Left colon (tissue), 2 donors: ENCODE data around the gene PGRMC1. TPM values are rescaled to one million over a fixed set of nuclear protein-coding genes. Genes with fewer than 3 reads are reported as not detected.
"Not testable (repeated sequence)": the region's sequence is repeated elsewhere in the genome, so short reads cannot be mapped to it uniquely, and the experiment has no call there.

ENCODE experiments used
- ATAC-seq: fragments of 200-7000 bp; cut with Tn5 transposase; one replicate; pipeline ENCODE4 v1.9.1; 2020; ENCODE audit warnings: mild to moderate bottlenecking, moderate library complexity
- DNase-seq, 2 donors: peaks; one replicate each; pipeline ENCODE4 v3.0.0-alpha.2; 2020
- intact Hi-C, 2 donors: fragments of 100-400 bp; cut with DNase I in 1 of 2; cut with micrococcal nuclease in 1 of 2; formaldehyde crosslinking; loops; one replicate each; pipeline versions ENCODE4 v1.11.2 to v1.14.0; 2022; cut with DNase I, micrococcal nuclease
- long read RNA-seq: library from polyadenylated mRNA; unstranded; transcript quantifications from one replicate; pipeline ENCODE4 v2.0.0, GENCODE V29; 2021
- total RNA-seq, 2 donors: library from RNA; stranded (reverse); fragmentation: NEBNext Ultra II Directional; extraction: Animal tissue kit (Norgen Biotek cat#: 25700); gene quantifications; one replicate each; pipeline ENCODE4 v1.2.1, GENCODE V29; 2021
- donor health status: DM: no; HTN: no; CAD: no.
- donor health status: DM: yes; HTN: yes; CAD: no.

PGRMC1 gene
- 100 to 1,000 TPM; 122 to 128 TPM for total RNA-seq
- long read RNA-seq, transcript PGRMC1-201 (3 exons, 1,911 nt), result major isoform, 239 of 248 reads
- long read RNA-seq, partial matches to known transcripts, result 6 of 248 reads
- long read RNA-seq, other reads (novel, unspliced or antisense), result 2 of 248 reads

DNA sequence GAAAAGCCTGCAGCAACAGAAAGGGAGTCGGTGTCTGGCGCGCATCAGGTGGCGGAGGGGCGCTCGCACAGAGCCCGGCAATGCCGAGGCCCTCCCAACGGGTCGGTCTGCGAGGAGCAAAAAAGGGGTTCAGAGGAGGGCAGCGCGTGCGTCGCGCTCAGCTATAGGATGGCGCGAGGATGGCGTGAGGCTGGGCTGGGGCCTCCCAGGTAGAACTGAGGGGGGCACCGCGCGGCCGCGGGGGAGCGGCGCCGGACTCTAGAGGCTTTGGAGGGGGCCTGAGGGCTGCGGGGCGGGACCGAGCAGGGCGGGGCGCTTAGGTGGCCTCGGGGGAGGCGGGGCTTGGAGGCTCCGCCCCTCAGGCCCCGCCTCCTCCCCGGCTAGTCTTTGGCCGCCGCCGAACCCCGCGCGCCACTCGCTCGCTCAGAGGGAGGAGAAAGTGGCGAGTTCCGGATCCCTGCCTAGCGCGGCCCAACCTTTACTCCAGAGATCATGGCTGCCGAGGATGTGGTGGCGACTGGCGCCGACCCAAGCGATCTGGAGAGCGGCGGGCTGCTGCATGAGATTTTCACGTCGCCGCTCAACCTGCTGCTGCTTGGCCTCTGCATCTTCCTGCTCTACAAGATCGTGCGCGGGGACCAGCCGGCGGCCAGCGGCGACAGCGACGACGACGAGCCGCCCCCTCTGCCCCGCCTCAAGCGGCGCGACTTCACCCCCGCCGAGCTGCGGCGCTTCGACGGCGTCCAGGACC lies at the start of gene PGRMC1:
Gene PGRMC1, plus strand, starts transcription at position 414 of the 751 bp plus-strand sequence. Its CDS starts 79 bp downstream, at position 493.
- ATAC-seq (peak; percentile 93), DNase-seq (peak; percentile 81 to 85)
- intact Hi-C loops, result no loop called here

- DNase-seq, result no peak
Observed at GRCh38 chrX:119186763-119187162, 49.3 kb upstream of the PGRMC1 start.

DNA sequence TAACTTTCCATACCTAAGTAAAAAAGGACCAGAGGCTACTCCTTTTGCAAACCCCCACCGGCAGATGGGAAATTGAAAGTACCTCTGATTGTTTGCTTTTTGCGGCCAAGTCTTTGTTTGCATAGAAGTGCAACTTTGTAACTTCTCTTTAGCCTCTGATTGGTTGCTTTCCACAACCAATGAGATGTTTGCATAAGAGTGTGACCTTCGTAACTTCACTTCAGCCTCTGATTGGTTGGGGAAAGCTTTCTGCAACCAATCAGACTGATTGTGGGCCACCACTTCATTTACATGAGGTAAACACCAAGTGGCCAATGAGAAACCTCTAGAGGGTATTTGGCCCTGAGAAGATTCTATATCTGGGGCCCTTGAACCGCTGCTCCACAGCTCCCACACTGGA lies 48.8 kb upstream of the PGRMC1 start:
- intact Hi-C loops, result no loop called here
- DNase-seq (no peak), ATAC-seq (no peak)

More at GRCh38 chrX:119186763-119187162, 49.3 kb upstream of the PGRMC1 start:
- ATAC-seq, result no peak
- intact Hi-C loops, result no loop called here

DNA sequence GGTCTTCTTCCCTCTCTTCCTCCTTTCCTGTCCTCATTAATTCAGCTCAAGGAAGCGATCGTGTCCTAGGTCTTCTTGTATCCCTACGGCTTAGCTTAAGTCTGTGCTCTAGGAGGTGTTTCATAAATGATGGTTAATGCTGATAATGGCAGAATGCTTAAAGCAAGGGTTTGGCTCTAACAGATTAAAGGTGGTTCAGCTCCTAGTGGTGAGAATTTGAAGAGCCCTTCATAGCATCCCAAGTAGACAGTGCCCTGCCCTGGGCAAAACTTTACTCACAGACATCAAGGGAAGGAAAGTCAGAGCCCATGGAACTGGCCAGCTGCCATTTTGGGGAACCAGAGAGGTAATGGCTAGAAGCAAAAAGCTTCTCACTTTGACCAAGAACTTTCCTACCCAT lies 47.0 kb upstream of the PGRMC1 start:
- no peak for DNase-seq
- intact Hi-C loops, result no loop called here
- no peak for ATAC-seq

GRCh38 chrX:119189595-119189994 lies 46.5 kb upstream of the PGRMC1 start:
- DNase-seq, result no peak
- intact Hi-C loops, result no loop called here
- no peak for ATAC-seq

GRCh38 chrX:119190091-119190681 lies 45.9 kb upstream of the PGRMC1 start:
- ATAC-seq (no peak), DNase-seq (no peak)
- intact Hi-C loops, result no loop called here

- intact Hi-C loops, result no loop called here
- no peak for ATAC-seq
- DNase-seq, result no peak
Observed at GRCh38 chrX:119190831-119191230, 45.3 kb upstream of the PGRMC1 start.

- ATAC-seq, result no peak
- intact Hi-C loops, result no loop called here
- no peak for DNase-seq
Observed at GRCh38 chrX:119194621-119195020, 41.5 kb upstream of the PGRMC1 start.

DNA sequence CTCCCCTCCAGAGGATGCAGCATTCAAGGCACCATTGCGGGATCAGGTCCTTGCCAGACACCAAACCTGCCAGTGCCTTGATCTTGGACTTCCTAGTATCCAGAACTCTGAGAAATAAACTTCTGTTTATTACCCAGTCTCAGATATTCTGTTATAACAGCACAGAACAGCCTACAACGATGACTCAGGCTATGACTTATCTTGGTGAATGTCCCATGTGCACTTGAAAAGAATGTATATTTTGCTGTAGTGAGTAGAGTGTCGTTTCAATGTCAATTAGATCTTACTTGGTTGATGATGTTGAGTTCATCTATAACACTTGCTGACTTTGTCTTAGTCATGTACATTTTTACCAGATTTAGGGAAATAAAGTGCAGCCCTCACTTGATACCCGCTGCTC lies 34.5 kb upstream of the PGRMC1 start:
- ATAC-seq (no peak), DNase-seq (no peak)
- intact Hi-C loops, result no loop called here

DNA sequence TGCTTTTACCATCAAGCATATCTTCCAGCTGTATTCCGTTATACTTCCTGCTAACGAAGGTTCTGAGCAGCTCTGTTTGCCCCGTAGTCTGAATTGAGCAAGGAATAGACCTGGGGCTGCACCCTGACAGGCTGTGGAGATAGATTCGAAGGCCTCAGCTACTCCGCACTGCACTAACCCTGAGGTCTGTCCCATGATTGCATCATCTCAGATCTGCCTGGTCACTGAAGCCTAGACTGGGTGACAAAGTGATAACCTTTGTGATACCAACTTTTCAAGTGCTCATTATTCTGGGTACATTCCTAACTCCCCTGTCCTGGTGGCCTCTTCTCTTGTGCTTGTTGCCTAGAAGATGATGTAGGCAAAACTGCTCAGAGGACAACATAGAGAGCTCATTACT lies 29.9 kb upstream of the PGRMC1 start:
- DNase-seq (no peak), ATAC-seq (no peak)
- intact Hi-C loops, result no loop called here

DNA sequence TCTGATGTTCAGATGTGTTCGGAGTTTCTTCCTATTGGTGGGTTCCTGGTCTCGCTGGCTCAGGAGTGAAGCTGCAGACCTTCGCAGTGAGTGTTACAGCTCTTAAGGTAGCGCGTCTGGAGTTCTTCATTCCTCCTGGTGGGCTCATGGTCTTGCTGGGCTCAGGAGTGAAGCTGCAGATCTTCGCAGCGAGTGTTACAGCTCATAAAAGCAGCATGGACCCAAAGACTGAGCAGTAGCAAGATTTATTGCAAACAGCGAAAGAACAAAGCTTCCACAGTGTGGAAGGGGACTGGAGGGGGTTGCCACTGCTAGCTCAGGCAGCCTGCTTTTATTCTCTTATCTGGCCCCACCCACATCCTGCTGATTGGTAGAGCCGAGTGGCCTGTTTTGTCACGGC lies 28.6 kb upstream of the PGRMC1 start:
- ATAC-seq, intact Hi-C loops, DNase-seq: not testable (repeated sequence)

DNA sequence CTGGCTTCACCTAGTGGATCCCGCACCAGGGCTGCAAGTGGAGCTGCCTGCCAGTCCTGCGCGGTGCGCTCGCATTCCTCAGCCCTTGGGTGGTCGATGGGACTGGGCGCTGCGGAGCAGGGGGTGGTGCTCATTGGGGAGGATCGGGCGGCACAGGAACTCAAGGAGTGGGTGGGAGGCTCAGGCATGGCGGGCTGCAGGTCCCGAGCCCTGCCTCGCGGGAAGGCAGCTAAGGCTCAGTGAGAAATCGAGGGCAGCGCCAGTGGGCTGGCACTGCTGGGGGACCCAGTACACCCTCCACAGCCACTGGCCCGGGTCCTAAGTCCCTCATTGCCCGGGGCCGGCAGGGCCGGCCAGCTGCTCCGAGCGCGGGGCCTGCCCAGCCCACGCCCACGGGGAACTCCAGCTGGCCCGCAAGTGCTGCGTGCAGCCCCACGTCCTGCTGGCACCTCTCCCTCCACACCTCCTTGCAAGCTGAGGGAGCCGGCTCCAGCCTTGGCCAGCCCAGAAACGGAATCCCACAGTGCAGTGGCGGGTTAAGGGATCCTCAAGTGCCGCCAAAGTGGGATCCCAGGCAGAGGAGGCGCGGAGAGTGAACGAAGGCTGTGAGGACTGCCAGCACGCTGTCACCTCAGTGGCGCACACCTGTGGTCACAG lies 27.6 kb upstream of the PGRMC1 start:
- DNase-seq (no peak), ATAC-seq (no peak)
- intact Hi-C loops, result no loop called here

GRCh38 chrX:119210931-119211648 lies 25.0 kb upstream of the PGRMC1 start:
- ATAC-seq, intact Hi-C loops, DNase-seq: not testable (repeated sequence)

- ATAC-seq, result no peak
Observed at GRCh38 chrX:119211649-119212014, 24.5 kb upstream of the PGRMC1 start.

DNA sequence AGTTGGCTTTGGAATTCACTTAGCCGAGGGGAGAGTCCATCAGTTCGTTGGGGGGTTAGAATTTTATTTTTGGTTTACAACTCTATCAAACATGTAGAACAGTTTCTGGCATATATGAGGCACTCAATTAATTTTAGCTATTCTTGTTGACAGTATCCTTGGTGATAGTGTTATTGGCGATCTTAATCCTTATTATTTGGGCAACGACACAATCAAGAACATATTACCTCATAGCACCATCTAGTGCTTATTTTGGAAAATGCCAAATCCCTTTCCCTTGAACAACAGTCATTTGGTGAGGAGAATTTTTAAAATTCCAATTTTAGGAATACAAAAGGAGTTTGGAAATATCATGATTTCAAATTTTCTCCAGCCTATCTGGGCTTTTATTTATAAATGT lies 17.9 kb upstream of the PGRMC1 start:
- DNase-seq, result no peak
- no peak for ATAC-seq
- intact Hi-C loops, result no loop called here

More at GRCh38 chrX:119211649-119212014, 24.5 kb upstream of the PGRMC1 start:
- no peak for DNase-seq
- intact Hi-C loops, result no loop called here

DNA sequence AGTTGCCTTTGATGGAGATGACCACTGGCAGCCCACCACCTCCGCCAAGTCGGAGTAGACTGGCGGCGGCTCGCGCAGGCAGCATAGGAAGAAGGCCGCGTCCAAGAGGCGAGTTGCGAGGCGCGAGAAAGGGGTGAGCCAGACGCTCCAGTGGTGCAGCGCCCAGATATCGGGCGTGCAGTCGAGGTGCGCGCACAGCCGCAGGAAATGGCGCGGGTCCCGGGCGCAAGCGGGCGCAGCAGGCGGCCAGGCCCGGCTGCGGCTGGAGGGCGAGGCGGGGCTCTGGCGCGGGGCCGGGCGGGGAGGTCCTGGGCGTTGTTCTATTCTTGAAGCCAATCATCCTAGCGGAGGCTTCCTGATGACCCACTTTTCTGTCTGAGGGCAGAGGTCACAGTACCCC lies 13.2 kb upstream of the PGRMC1 start:
- intact Hi-C loops, result no loop called here
- ATAC-seq (no peak), DNase-seq (no peak)

GRCh38 chrX:119223783-119224182 lies 12.3 kb upstream of the PGRMC1 start:
- intact Hi-C loops, result no loop called here
- DNase-seq (no peak), ATAC-seq (peak; percentile 33)

DNA sequence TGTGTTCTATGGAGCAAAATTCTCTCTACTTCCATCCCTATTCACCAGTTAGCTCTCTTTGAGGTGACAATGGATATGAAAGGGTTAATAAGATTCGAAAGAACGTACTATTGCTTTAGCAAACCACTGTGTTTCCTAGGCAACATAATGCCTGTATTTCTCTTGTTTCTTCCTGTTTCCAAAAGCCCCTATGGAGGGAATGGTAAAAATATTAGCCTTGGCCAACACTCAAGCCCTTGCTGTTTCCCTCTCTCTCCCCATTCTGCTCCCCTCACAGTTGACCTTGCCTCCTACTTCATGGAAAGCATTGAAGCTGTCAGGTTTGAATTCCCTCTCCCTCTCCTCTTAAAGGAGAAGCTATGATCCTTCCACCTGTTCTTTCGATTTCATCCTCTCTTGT lies 9.6 kb upstream of the PGRMC1 start:
- no peak for DNase-seq
- ATAC-seq, result no peak
- intact Hi-C loops, result no loop called here

GRCh38 chrX:119228512-119229252 lies 7.4 kb upstream of the PGRMC1 start:
- DNase-seq (no peak), ATAC-seq (no peak)
- intact Hi-C loops, result no loop called here
